Mesodermal cell (in vitro differentiated cells): ENCODE measurements around the gene SIN3B.
"Not testable (repeated sequence)": the region's sequence is repeated elsewhere in the genome, so short reads cannot be mapped to it uniquely, and the experiment has no call there.

Source experiments
- H3K27ac ChIP-seq: 2 replicates; pipeline ENCODE4 v1.7.0; 2013; ENCODE audit warnings: mild to moderate bottlenecking, low read depth, low read length, moderate library complexity; ENCODE audit not compliant: severe bottlenecking
- H3K36me3 ChIP-seq: 2 replicates; pipeline ENCODE4 v1.7.1; 2013; ENCODE audit warnings: mild to moderate bottlenecking, low read length, moderate library complexity; ENCODE audit not compliant: control insufficient read depth, insufficient read depth
- H3K4me1 ChIP-seq: one replicate; pipeline ENCODE4 v1.7.1; 2013; ENCODE audit warnings: mild to moderate bottlenecking, low read length; ENCODE audit not compliant: insufficient read depth, control insufficient read depth, poor library complexity, severe bottlenecking
- H3K4me3 ChIP-seq: 2 replicates; pipeline ENCODE4 v1.7.0; 2013; ENCODE audit warnings: low read length, control low read depth, mild to moderate bottlenecking; ENCODE audit not compliant: insufficient read depth, poor library complexity, severe bottlenecking; ENCODE audit errors: extremely low read depth
- H3K9me3 ChIP-seq: 2 replicates; pipeline ENCODE4 v1.7.1; 2013; ENCODE audit warnings: mild to moderate bottlenecking, low read length, moderate library complexity; ENCODE audit not compliant: control insufficient read depth
- WGBS, 2 experiments: methylation state at CpG; one replicate each; pipeline ENCODE4 v1.1.5; 2013; ENCODE audit warnings: missing lambda C conversion rate in 2 of 2; ENCODE audit not compliant: insufficient coverage in 2 of 2; 5-methylcytosine and 5-hydroxymethylcytosine counted together

The SIN3B gene

GRCh38 chr19:16868423-16869130, 39.4 kb downstream of the SIN3B start:
- Histone ChIP-seq H3K36me3 (peaks cover 96% of the 10 kb centered on the region), H3K27ac (no peak overlapping the region), H3K4me3 (no peak overlapping the region), H3K4me1 (no peaks in the 10 kb centered on the region), H3K9me3 (no peaks in the 10 kb centered on the region)
- 95 to 96% methylated on average over 17 to 20 of the region's 20 CpGs for WGBS, 2 experiments

GRCh38 chr19:16869331-16869972, 40.3 kb downstream of the SIN3B start:
- H3K4me1 ChIP-seq: no peaks in the 10 kb centered on the region
- no peak overlapping the region for H3K4me3 ChIP-seq
- peaks cover 3% of the 10 kb centered on the region for H3K9me3 ChIP-seq
- WGBS, 2 experiments: 96 to 99% methylated on average over 25 to 28 of the region's 30 CpGs
- no peak overlapping the region for H3K27ac ChIP-seq
- peaks cover 92% of the 10 kb centered on the region for H3K36me3 ChIP-seq

DNA sequence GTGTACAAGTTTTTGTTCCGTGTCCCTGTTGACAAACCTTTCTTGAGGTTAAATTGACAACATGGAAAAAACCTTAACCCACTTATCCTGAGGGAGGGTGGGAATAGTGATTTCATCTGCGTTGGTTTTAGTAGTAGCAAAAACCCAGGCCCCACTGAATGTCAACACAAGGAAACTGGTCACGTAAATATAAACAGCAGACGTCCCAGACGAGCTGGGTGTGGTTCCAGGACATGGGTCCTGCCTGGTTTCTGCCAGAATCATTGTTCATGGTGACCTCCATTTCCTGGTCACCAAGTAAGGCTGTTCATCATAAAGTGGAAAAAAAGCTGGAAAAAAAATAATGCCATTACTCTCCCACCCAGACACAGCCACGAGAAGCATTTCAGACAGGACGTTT, 42.7 kb downstream of the SIN3B start:
- no peaks in the 10 kb centered on the region for H3K4me1 ChIP-seq
- H3K36me3 ChIP-seq: peaks cover 81% of the 10 kb centered on the region
- 87 to 96% methylated on average over 5 to 6 of the region's 7 CpGs for WGBS, 2 experiments
- no peak overlapping the region for H3K27ac ChIP-seq
- peaks cover 8% of the 10 kb centered on the region for H3K9me3 ChIP-seq
- H3K4me3 ChIP-seq: no peak overlapping the region

DNA sequence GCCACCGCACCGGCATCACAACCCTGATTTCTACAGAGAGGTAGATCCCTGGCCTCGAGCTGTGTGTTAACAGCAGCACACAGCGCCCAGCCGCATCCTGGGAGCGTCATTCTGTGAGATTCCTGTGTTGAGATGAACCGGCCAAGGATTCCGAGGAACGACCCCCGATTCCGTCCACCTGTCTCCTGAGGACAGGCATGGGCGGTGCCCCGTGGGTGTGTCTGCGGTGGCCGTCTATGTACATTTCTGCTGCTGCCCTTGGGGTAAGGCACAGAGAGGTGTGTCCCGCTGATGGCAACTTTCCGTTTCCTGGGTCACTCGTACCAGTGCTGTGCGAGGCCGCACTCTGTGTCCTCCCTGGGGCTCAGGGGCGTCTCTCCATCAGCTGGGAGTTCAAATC, 43.5 kb downstream of the SIN3B start:
- Histone ChIP-seq H3K9me3 (peaks cover 8% of the 10 kb centered on the region), H3K4me1 (no peaks in the 10 kb centered on the region), H3K36me3 (peaks cover 82% of the 10 kb centered on the region), H3K27ac (no peak overlapping the region), H3K4me3 (no peak overlapping the region)
- 97% methylated on average over 21 of the region's 21 CpGs for whole genome bisulfite sequencing, 2 experiments

- Histone ChIP-seq H3K36me3 (peaks cover 82% of the 10 kb centered on the region), H3K4me3 (no peak overlapping the region), H3K27ac (peak overlapping the region; percentile 87), H3K4me1 (no peaks in the 10 kb centered on the region), H3K9me3 (peaks cover 8% of the 10 kb centered on the region)
- WGBS, 2 experiments: 96 to 97% methylated on average over 3 of the region's 3 CpGs
Observed at GRCh38 chr19:16873594-16873993, 44.4 kb downstream of the SIN3B start.

- Histone ChIP-seq H3K4me3 (no peak overlapping the region), H3K36me3 (peaks cover 82% of the 10 kb centered on the region), H3K4me1 (no peaks in the 10 kb centered on the region), H3K27ac (peak overlapping the region; percentile 87), H3K9me3 (peaks cover 8% of the 10 kb centered on the region)
- WGBS, 2 experiments: no CpG with 5 or more reads among the region's 1 CpG
Observed at GRCh38 chr19:16874250-16874977, 45.2 kb downstream of the SIN3B start.

GRCh38 chr19:16874978-16875299, 45.7 kb downstream of the SIN3B start:
- not testable (repeated sequence) for H3K9me3 ChIP-seq, H3K4me3 ChIP-seq, H3K4me1 ChIP-seq
- H3K27ac ChIP-seq: peak overlapping the region; percentile 87
- H3K36me3 ChIP-seq: peaks cover 82% of the 10 kb centered on the region

GRCh38 chr19:16875584-16876555, 46.7 kb downstream of the SIN3B start:
- Histone ChIP-seq H3K9me3 (peaks cover 18% of the 10 kb centered on the region), H3K27ac (peak overlapping the region; percentile 87), H3K4me3 (no peak overlapping the region), H3K36me3 (peaks cover 83% of the 10 kb centered on the region), H3K4me1 (no peaks in the 10 kb centered on the region)
- 96 to 97% methylated on average over 34 to 35 of the region's 39 CpGs for WGBS, 2 experiments

- Histone ChIP-seq H3K9me3 (peaks cover 28% of the 10 kb centered on the region), H3K36me3 (peaks cover 76% of the 10 kb centered on the region), H3K4me1 (no peaks in the 10 kb centered on the region), H3K4me3 (no peak overlapping the region), H3K27ac (no peak overlapping the region)
- 95 to 96% methylated on average over 11 to 12 of the region's 12 CpGs for WGBS, 2 experiments
Observed at GRCh38 chr19:16876904-16877361, 47.7 kb downstream of the SIN3B start.

DNA sequence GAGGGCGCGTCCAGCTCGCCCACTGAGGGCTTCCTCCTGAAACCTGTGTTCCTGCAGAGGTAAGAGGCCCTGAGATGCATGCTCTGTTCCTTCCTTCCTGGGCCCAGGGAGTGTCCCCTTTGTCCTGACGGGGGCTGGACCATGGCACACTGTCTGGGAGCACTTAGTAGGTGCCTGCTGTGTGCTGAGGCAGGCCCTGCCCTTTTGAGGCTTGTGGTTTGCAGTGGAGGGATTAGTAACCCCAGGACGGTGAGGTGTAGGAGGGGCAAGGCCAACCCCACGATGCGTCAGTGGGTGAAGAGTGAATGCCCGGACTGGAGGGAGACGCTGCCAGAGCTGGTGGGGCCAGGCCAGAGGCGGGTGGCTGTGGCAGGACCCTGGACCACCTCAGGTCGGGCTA, 48.4 kb downstream of the SIN3B start:
- H3K4me1 ChIP-seq: no peaks in the 10 kb centered on the region
- peaks cover 34% of the 10 kb centered on the region for H3K9me3 ChIP-seq
- no peak overlapping the region for H3K4me3 ChIP-seq
- no peak overlapping the region for H3K27ac ChIP-seq
- peaks cover 70% of the 10 kb centered on the region for H3K36me3 ChIP-seq
- 97 to 98% methylated on average over 10 of the region's 11 CpGs for WGBS, 2 experiments
